ENCODE measurements around the gene GNG4. TPM values are rescaled to one million over a fixed set of nuclear protein-coding genes. Genes with fewer than 3 reads are reported as not detected.

Gene GNG4
- polyA plus RNA-seq, 1 donor from 2014 or later = not detected

- H3K27ac Mint-ChIP-seq = no peak overlapping the region
- no peak overlapping the region for H3K4me3 Mint-ChIP-seq
- H3K27me3 Mint-ChIP-seq = peaks cover 9% of the 10 kb centered on the region
- no peaks in the 10 kb centered on the region for H3K9me3 Mint-ChIP-seq
- peaks cover 4% of the 10 kb centered on the region for H3K36me3 Mint-ChIP-seq
- peaks cover 0 to 5% (median 4%) of the 10 kb centered on the region in 3 donors for H3K4me1 Mint-ChIP-seq
Measured at GRCh38 chr1:235516862-235517446, 132.6 kb downstream of the GNG4 start.

GRCh38 chr1:235515844-235516512 is 133.6 kb downstream of the GNG4 start:
- Mint-ChIP-seq H3K36me3 (peaks cover 4% of the 10 kb centered on the region), H3K4me1 (peaks cover 0 to 5% (median 4%) of the 10 kb centered on the region in 3 donors), H3K4me3 (no peak overlapping the region), H3K9me3 (no peaks in the 10 kb centered on the region), H3K27ac (peak overlapping the region in 1 of 3 donors; percentile 73), H3K27me3 (peaks cover 7% of the 10 kb centered on the region)

- peaks cover 0 to 5% (median 4%) of the 10 kb centered on the region in 3 donors for H3K4me1 Mint-ChIP-seq
Measured at GRCh38 chr1:235513495-235514366, 135.9 kb downstream of the GNG4 start.

GRCh38 chr1:235511470-235512240 is 137.9 kb downstream of the GNG4 start:
- no peak overlapping the region for H3K4me3 Mint-ChIP-seq
- no peak overlapping the region for H3K27ac Mint-ChIP-seq
- peaks cover 0 to 5% (median 4%) of the 10 kb centered on the region in 3 donors for H3K4me1 Mint-ChIP-seq
- peaks cover 4% of the 10 kb centered on the region for H3K36me3 Mint-ChIP-seq
- H3K9me3 Mint-ChIP-seq = no peaks in the 10 kb centered on the region
- no peaks in the 10 kb centered on the region for H3K27me3 Mint-ChIP-seq

More at GRCh38 chr1:235513495-235514366, 135.9 kb downstream of the GNG4 start:
- Mint-ChIP-seq H3K27ac (no peak overlapping the region), H3K9me3 (no peaks in the 10 kb centered on the region), H3K4me3 (peak overlapping the region in 1 of 4 donors; percentile 21), H3K27me3 (peaks cover 2% of the 10 kb centered on the region), H3K36me3 (peaks cover 4% of the 10 kb centered on the region)

GRCh38 chr1:235510823-235511222 is 138.8 kb downstream of the GNG4 start:
- no peak overlapping the region for H3K4me3 Mint-ChIP-seq
- H3K4me1 Mint-ChIP-seq = peaks cover 0 to 8% (median 5%) of the 10 kb centered on the region in 3 donors
- H3K27ac Mint-ChIP-seq = no peak overlapping the region
- H3K27me3 Mint-ChIP-seq = no peaks in the 10 kb centered on the region
- H3K36me3 Mint-ChIP-seq = peaks cover 4% of the 10 kb centered on the region
- no peaks in the 10 kb centered on the region for H3K9me3 Mint-ChIP-seq

GRCh38 chr1:235507623-235508022 is 142.0 kb downstream of the GNG4 start:
- H3K4me1 Mint-ChIP-seq = peaks cover 8 to 16% (median 12%) of the 10 kb centered on the region in 3 donors
- H3K36me3 Mint-ChIP-seq = peaks cover 4% of the 10 kb centered on the region
- H3K27ac Mint-ChIP-seq = no peak overlapping the region
- no peak overlapping the region for H3K4me3 Mint-ChIP-seq
- no peaks in the 10 kb centered on the region for H3K9me3 Mint-ChIP-seq
- H3K27me3 Mint-ChIP-seq = no peaks in the 10 kb centered on the region

- H3K9me3 Mint-ChIP-seq = no peaks in the 10 kb centered on the region
Measured at GRCh38 chr1:235504494-235505222, 144.9 kb downstream of the GNG4 start.

GRCh38 chr1:235504122-235504493 is 145.5 kb downstream of the GNG4 start, which contains the start of gene B3GALNT2:
Gene B3GALNT2, minus strand, starts transcription at chr1:235504452. Its CDS starts 200 bp downstream, at chr1:235504252.
- Mint-ChIP-seq H3K27me3 (no peaks in the 10 kb centered on the region), H3K9me3 (no peaks in the 10 kb centered on the region), H3K27ac (peak within 1 kb of the TSS; percentile 89 to 95 (median 91)), H3K4me1 (peaks cover 13 to 21% (median 18%) of the 10 kb centered on the region in 3 donors), H3K36me3 (peaks cover 2% of the 10 kb centered on the region), H3K4me3 (peak within 1 kb of the TSS; percentile 95 to 97 (median 97))

More at GRCh38 chr1:235504494-235505222, 144.9 kb downstream of the GNG4 start:
- Mint-ChIP-seq H3K36me3 (peaks cover 1% of the 10 kb centered on the region), H3K27me3 (no peaks in the 10 kb centered on the region), H3K4me1 (peaks cover 13 to 21% (median 18%) of the 10 kb centered on the region in 3 donors), H3K27ac (peak overlapping the region; percentile 89 to 95 (median 91)), H3K4me3 (peak overlapping the region; percentile 95 to 97 (median 97))

- Mint-ChIP-seq H3K4me1 (peaks cover 13 to 21% (median 18%) of the 10 kb centered on the region in 3 donors), H3K27me3 (no peaks in the 10 kb centered on the region), H3K36me3 (peaks cover 3% of the 10 kb centered on the region), H3K4me3 (peak overlapping the region; percentile 89 to 97 (median 95)), H3K9me3 (no peaks in the 10 kb centered on the region), H3K27ac (peak overlapping the region; percentile 86 to 92 (median 91))
Measured at GRCh38 chr1:235503403-235504121, 146.0 kb downstream of the GNG4 start.

- Mint-ChIP-seq H3K4me1 (peaks cover 13 to 21% (median 18%) of the 10 kb centered on the region in 3 donors), H3K27ac (peak overlapping the region; percentile 68 to 91 (median 86)), H3K4me3 (peak overlapping the region; percentile 89 to 97 (median 95))
Measured at GRCh38 chr1:235502601-235503402, 146.8 kb downstream of the GNG4 start.

GRCh38 chr1:235500971-235501540 is 148.5 kb downstream of the GNG4 start:
- Mint-ChIP-seq H3K36me3 (peaks cover 3% of the 10 kb centered on the region), H3K4me3 (peak overlapping the region in 2 of 4 donors; percentile 34 to 69), H3K27me3 (no peaks in the 10 kb centered on the region), H3K4me1 (peaks cover 13 to 21% (median 15%) of the 10 kb centered on the region in 3 donors), H3K9me3 (no peaks in the 10 kb centered on the region), H3K27ac (peak overlapping the region in 1 of 3 donors; percentile 71)

More at GRCh38 chr1:235502601-235503402, 146.8 kb downstream of the GNG4 start:
- Mint-ChIP-seq H3K9me3 (no peaks in the 10 kb centered on the region), H3K36me3 (peaks cover 3% of the 10 kb centered on the region), H3K27me3 (no peaks in the 10 kb centered on the region)

All from IgD-negative memory B cell (primary cell).